ENCODE measurements around the gene ELMO1.

The ELMO1 gene

DNA sequence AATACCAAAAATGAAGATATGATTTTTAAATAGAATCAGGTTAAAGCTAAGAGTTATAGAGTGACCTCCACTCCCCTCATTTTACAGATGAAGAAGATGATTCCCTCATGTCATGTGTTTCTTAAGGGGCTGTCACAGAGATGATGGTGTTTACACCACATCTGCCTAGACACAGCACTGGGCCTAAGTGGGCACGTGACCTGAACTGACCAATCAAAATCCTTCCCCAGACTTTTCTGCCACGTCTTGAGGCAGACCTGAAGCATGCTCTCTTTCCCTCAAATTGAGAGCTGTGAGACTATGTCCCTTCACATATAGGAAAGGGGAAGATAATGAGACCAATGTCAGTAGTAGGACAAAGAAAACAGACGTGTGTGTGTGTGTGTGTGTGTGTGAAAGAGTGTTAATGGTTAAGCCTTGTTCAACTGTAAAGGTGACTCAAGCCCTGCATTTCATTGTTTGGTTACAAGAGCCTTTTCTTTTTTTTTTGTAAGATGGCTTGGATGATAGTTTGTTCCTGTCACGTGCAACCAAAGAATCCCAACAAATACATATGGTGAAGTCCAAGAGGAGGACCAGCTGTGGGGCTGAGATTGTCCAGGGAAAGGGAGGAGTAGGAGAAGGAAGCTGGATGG lies 551.6 kb downstream of the ELMO1 start:
- Histone ChIP-seq H3K9me3 (ENCODE audit: insufficient read depth, low read depth, low read length) (no peaks in the 10 kb centered on the region), H3K36me3 (ENCODE audit: insufficient read depth, low read depth, low read length) (no peaks in the 10 kb centered on the region), H3K4me1 (ENCODE audit: insufficient read depth, low read length) (no peaks in the 10 kb centered on the region), H3K4me3 (ENCODE audit: low read length) (no peak overlapping the region), H3K27ac (ENCODE audit: low read length) (no peak overlapping the region), H3K9ac (ENCODE audit: low read depth, low read length) (no peak overlapping the region), H3K27me3 (ENCODE audit: insufficient read depth, low read length) (no peaks in the 10 kb centered on the region)

GRCh38 chr7:36896418-36896817 lies 552.2 kb downstream of the ELMO1 start:
- Histone ChIP-seq H3K4me3 (ENCODE audit: low read length) (no peak overlapping the region), H3K27me3 (ENCODE audit: insufficient read depth, low read length) (no peaks in the 10 kb centered on the region), H3K36me3 (ENCODE audit: insufficient read depth, low read depth, low read length) (no peaks in the 10 kb centered on the region), H3K9me3 (ENCODE audit: insufficient read depth, low read depth, low read length) (no peaks in the 10 kb centered on the region), H3K27ac (ENCODE audit: low read length) (no peak overlapping the region), H3K4me1 (ENCODE audit: insufficient read depth, low read length) (no peaks in the 10 kb centered on the region), H3K9ac (ENCODE audit: low read depth, low read length) (no peak overlapping the region)

DNA sequence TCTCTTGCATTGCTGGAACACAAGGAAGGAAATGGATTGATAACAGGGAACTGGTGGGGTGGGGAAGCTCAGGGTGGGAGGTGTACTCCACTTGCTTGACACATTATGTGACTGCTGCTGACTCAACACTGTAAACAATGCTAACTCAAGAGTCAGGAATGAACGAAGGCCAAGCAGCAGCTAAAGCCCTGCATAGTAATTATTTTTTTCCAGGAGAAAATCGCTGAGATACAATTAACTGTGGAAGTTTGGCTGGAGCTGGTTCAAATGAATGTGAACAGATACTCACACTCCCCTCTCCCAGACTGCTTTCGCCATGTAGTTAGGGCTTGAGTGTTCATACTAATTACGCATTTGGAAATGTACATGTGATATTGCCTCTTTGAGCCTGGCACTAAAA lies 553.5 kb downstream of the ELMO1 start:
- Histone ChIP-seq H3K27ac (ENCODE audit: low read length) (no peak overlapping the region), H3K36me3 (ENCODE audit: insufficient read depth, low read depth, low read length) (no peaks in the 10 kb centered on the region), H3K27me3 (ENCODE audit: insufficient read depth, low read length) (no peaks in the 10 kb centered on the region), H3K9me3 (ENCODE audit: insufficient read depth, low read depth, low read length) (no peaks in the 10 kb centered on the region), H3K9ac (ENCODE audit: low read depth, low read length) (no peak overlapping the region), H3K4me3 (ENCODE audit: low read length) (no peak overlapping the region), H3K4me1 (ENCODE audit: insufficient read depth, low read length) (no peaks in the 10 kb centered on the region)

GRCh38 chr7:36894190-36894589 lies 554.5 kb downstream of the ELMO1 start:
- Histone ChIP-seq H3K36me3 (ENCODE audit: insufficient read depth, low read depth, low read length) (no peaks in the 10 kb centered on the region), H3K4me3 (ENCODE audit: low read length) (no peak overlapping the region), H3K9me3 (ENCODE audit: insufficient read depth, low read depth, low read length) (no peaks in the 10 kb centered on the region), H3K4me1 (ENCODE audit: insufficient read depth, low read length) (no peaks in the 10 kb centered on the region), H3K27me3 (ENCODE audit: insufficient read depth, low read length) (no peaks in the 10 kb centered on the region), H3K27ac (ENCODE audit: low read length) (no peak overlapping the region), H3K9ac (ENCODE audit: low read depth, low read length) (no peak overlapping the region)

GRCh38 chr7:36889182-36889581 lies 559.5 kb downstream of the ELMO1 start:
- Histone ChIP-seq H3K36me3 (ENCODE audit: insufficient read depth, low read depth, low read length) (no peaks in the 10 kb centered on the region), H3K4me1 (ENCODE audit: insufficient read depth, low read length) (no peaks in the 10 kb centered on the region)

GRCh38 chr7:36887969-36888368 lies 560.7 kb downstream of the ELMO1 start:
- Histone ChIP-seq H3K27ac (ENCODE audit: low read length) (no peak overlapping the region), H3K9me3 (ENCODE audit: insufficient read depth, low read depth, low read length) (no peaks in the 10 kb centered on the region), H3K4me3 (ENCODE audit: low read length) (no peak overlapping the region), H3K36me3 (ENCODE audit: insufficient read depth, low read depth, low read length) (no peaks in the 10 kb centered on the region), H3K4me1 (ENCODE audit: insufficient read depth, low read length) (no peaks in the 10 kb centered on the region), H3K27me3 (ENCODE audit: insufficient read depth, low read length) (no peaks in the 10 kb centered on the region), H3K9ac (ENCODE audit: low read depth, low read length) (no peak overlapping the region)

More at GRCh38 chr7:36889182-36889581, 559.5 kb downstream of the ELMO1 start:
- Histone ChIP-seq H3K27ac (ENCODE audit: low read length) (no peak overlapping the region), H3K9me3 (ENCODE audit: insufficient read depth, low read depth, low read length) (no peaks in the 10 kb centered on the region), H3K4me3 (ENCODE audit: low read length) (no peak overlapping the region), H3K9ac (ENCODE audit: low read depth, low read length) (no peak overlapping the region), H3K27me3 (ENCODE audit: insufficient read depth, low read length) (no peaks in the 10 kb centered on the region)

DNA sequence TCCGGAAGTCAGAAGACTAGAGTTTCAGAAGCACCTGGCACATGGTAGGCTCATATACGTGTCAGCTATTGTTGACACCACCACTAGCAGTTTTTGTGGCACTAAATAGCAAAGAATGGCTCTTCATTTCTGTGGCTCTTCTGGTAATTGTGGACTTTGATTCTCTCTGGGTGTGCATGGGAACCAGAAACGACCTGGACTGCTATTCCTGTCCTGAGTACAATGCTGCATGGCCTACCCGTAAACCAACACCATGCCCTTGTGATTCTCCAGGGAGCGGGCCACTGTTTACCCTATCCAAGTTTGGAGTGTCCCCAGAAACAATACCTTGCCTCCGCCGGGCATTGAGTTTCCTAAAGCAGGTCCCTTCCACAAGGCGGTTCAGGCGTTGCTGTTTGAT lies 561.4 kb downstream of the ELMO1 start:
- Histone ChIP-seq H3K4me3 (ENCODE audit: low read length) (no peak overlapping the region), H3K27me3 (ENCODE audit: insufficient read depth, low read length) (no peaks in the 10 kb centered on the region), H3K9ac (ENCODE audit: low read depth, low read length) (no peak overlapping the region), H3K9me3 (ENCODE audit: insufficient read depth, low read depth, low read length) (no peaks in the 10 kb centered on the region), H3K4me1 (ENCODE audit: insufficient read depth, low read length) (no peaks in the 10 kb centered on the region), H3K36me3 (ENCODE audit: insufficient read depth, low read depth, low read length) (no peaks in the 10 kb centered on the region), H3K27ac (ENCODE audit: low read length) (no peak overlapping the region)

GRCh38 chr7:36884910-36885309 lies 563.8 kb downstream of the ELMO1 start:
- Histone ChIP-seq H3K27ac (ENCODE audit: low read length) (no peak overlapping the region), H3K27me3 (ENCODE audit: insufficient read depth, low read length) (no peaks in the 10 kb centered on the region), H3K36me3 (ENCODE audit: insufficient read depth, low read depth, low read length) (no peaks in the 10 kb centered on the region), H3K9me3 (ENCODE audit: insufficient read depth, low read depth, low read length) (no peaks in the 10 kb centered on the region), H3K9ac (ENCODE audit: low read depth, low read length) (no peak overlapping the region), H3K4me1 (ENCODE audit: insufficient read depth, low read length) (no peaks in the 10 kb centered on the region), H3K4me3 (ENCODE audit: low read length) (no peak overlapping the region)

DNA sequence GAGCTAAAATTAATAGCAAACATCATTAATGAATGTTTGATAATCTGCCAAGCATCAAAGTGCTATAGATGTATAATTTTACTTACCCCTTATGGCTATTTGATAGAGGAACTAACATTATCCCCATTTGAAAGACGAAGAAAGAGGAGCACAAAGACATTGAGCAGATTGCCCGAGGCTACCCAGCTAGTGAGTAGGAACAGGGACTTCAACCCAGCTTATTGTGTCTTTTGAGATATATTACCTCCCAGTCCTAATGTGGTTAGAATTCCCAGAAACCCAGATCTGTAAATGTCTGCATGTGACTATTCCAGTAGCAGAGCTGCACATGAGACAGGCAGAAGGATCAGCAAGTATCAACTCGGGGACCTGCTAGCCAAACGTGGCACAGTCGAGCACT lies 564.3 kb downstream of the ELMO1 start:
- no peaks in the 10 kb centered on the region for H3K9me3 ChIP-seq (ENCODE audit: insufficient read depth, low read depth, low read length)
- no peak overlapping the region for H3K27ac ChIP-seq (ENCODE audit: low read length)
- H3K36me3 ChIP-seq (ENCODE audit: insufficient read depth, low read depth, low read length) = no peaks in the 10 kb centered on the region
- H3K9ac ChIP-seq (ENCODE audit: low read depth, low read length) = no peak overlapping the region
- no peaks in the 10 kb centered on the region for H3K4me1 ChIP-seq (ENCODE audit: insufficient read depth, low read length)
- no peaks in the 10 kb centered on the region for H3K27me3 ChIP-seq (ENCODE audit: insufficient read depth, low read length)
- no peak overlapping the region for H3K4me3 ChIP-seq (ENCODE audit: low read length)

- H3K4me1 ChIP-seq (ENCODE audit: insufficient read depth, low read length) = 0 out of 2 replicates have a peak, but pooled peaks cover 6% of the 10 kb centered on the region
- H3K9me3 ChIP-seq (ENCODE audit: insufficient read depth, low read depth, low read length) = no peaks in the 10 kb centered on the region
- no peak overlapping the region for H3K27ac ChIP-seq (ENCODE audit: low read length)
- H3K27me3 ChIP-seq (ENCODE audit: insufficient read depth, low read length) = no peaks in the 10 kb centered on the region
- H3K9ac ChIP-seq (ENCODE audit: low read depth, low read length) = no peak overlapping the region
- H3K36me3 ChIP-seq (ENCODE audit: insufficient read depth, low read depth, low read length) = no peaks in the 10 kb centered on the region
- no peak overlapping the region for H3K4me3 ChIP-seq (ENCODE audit: low read length)
Measured at GRCh38 chr7:36881233-36881874, 567.3 kb downstream of the ELMO1 start.

- H3K9ac ChIP-seq (ENCODE audit: low read depth, low read length) = no peak overlapping the region
- peaks cover 15% of the 10 kb centered on the region; the same call in 1 of the 2 replicates for H3K4me1 ChIP-seq (ENCODE audit: insufficient read depth, low read length)
- no peak overlapping the region for H3K27ac ChIP-seq (ENCODE audit: low read length)
- H3K9me3 ChIP-seq (ENCODE audit: insufficient read depth, low read depth, low read length) = no peaks in the 10 kb centered on the region
- no peak overlapping the region for H3K4me3 ChIP-seq (ENCODE audit: low read length)
- no peaks in the 10 kb centered on the region for H3K27me3 ChIP-seq (ENCODE audit: insufficient read depth, low read length)
- no peaks in the 10 kb centered on the region for H3K36me3 ChIP-seq (ENCODE audit: insufficient read depth, low read depth, low read length)
Measured at GRCh38 chr7:36880108-36880507, 568.6 kb downstream of the ELMO1 start.

- no peaks in the 10 kb centered on the region for H3K36me3 ChIP-seq (ENCODE audit: insufficient read depth, low read depth, low read length)
- H3K4me1 ChIP-seq (ENCODE audit: insufficient read depth, low read length) = peaks cover 15% of the 10 kb centered on the region; the same call in 1 of the 2 replicates
- no peak overlapping the region for H3K4me3 ChIP-seq (ENCODE audit: low read length)
- no peak overlapping the region for H3K9ac ChIP-seq (ENCODE audit: low read depth, low read length)
- H3K27me3 ChIP-seq (ENCODE audit: insufficient read depth, low read length) = no peaks in the 10 kb centered on the region
- no peak overlapping the region for H3K27ac ChIP-seq (ENCODE audit: low read length)
- no peaks in the 10 kb centered on the region for H3K9me3 ChIP-seq (ENCODE audit: insufficient read depth, low read depth, low read length)
Measured at GRCh38 chr7:36879021-36879420, 569.6 kb downstream of the ELMO1 start.

Measured in iPS-20b (cell line).